Renal cortex interstitium (tissue), 3 donors: ENCODE data around the gene EMP2. TPM values are rescaled to one million over a fixed set of nuclear protein-coding genes. Genes with fewer than 3 reads are reported as not detected.

Experiments
- polyA plus RNA-seq, 3 donors: library from polyadenylated mRNA; unstranded; fragments of 120-200 nt; gene quantifications; one replicate each; pipeline ENCODE4 v1.2.1, GENCODE V29; 2013; ENCODE audit not compliant: insufficient read length in 3 of 3

Gene EMP2
- polyA plus RNA-seq, 3 donors = 20.7 to 25.8 (median 22.7) TPM

Other genes with a start within 250 kb of the EMP2 start
- gene ATF7IP2, start 194.5 kb downstream of the EMP2 start, polyA plus RNA-seq = 10 to 100 TPM; 18.9 to 23.7 (median 22.1) TPM
- gene TEKT5, start 114.3 kb upstream of the EMP2 start, polyA plus RNA-seq = under 1 TPM; 0.16 to 0.36 (median 0.26) TPM
- 10 to 100 TPM; 31.1 to 33.6 (median 33.5) TPM for gene NUBP1, start 163.2 kb upstream of the EMP2 start, polyA plus RNA-seq
- gene TVP23A, start 238.2 kb upstream of the EMP2 start, polyA plus RNA-seq = 1 to 10 TPM; 2.9 to 5.0 (median 3.8) TPM